ENCODE measurements around the gene TEX2. TPM values are rescaled to one million over a fixed set of nuclear protein-coding genes. Genes with fewer than 3 reads are reported as not detected.

TEX2 gene
- total and polyA plus RNA-seq, 2 donors (not counting 1 experiment from before 2014, with no cell fraction given) = 4.0 to 7.6 TPM

- no peak overlapping the region for H3K4me3 ChIP-seq (ENCODE audit: control extremely low read depth in 1 of 5, extremely low read depth in 1 of 5, insufficient read depth in 1 of 5, low read depth in 2 of 5, low read length in 4 of 5)
- no peaks in the 10 kb centered on the region for H3K27me3 ChIP-seq (replicated peaks in 1 of 4; ENCODE audit: control extremely low read depth in 1 of 4, control insufficient read depth in 3 of 4, insufficient read depth in 4 of 4, low read length in 3 of 4)
- H3K4me1 Mint-ChIP-seq = no peaks in the 10 kb centered on the region
- no peaks in the 10 kb centered on the region for H4K20me1 ChIP-seq (ENCODE audit: control insufficient read depth, insufficient read depth, low read length, poor library complexity, severe bottlenecking)
- H3K27ac ChIP-seq (ENCODE audit: low read length in 2 of 2) = no peak overlapping the region
- H3K4me2 ChIP-seq (replicated peaks; ENCODE audit: low read depth, low read length, poor library complexity, severe bottlenecking) = no peak overlapping the region
- no peaks in the 10 kb centered on the region for H3K9me3 Mint-ChIP-seq (ENCODE audit: insufficient read depth)
- H3K4me3 Mint-ChIP-seq = no peak overlapping the region
- no peaks in the 10 kb centered on the region for H3K4me1 ChIP-seq (ENCODE audit: control insufficient read depth in 2 of 2, insufficient read depth in 2 of 2, low read length in 2 of 2)
- no peaks in the 10 kb centered on the region for H3K36me3 ChIP-seq (replicated peaks in 1 of 2; ENCODE audit: control extremely low read depth in 1 of 2, control insufficient read depth in 1 of 2, extremely low read depth in 1 of 2, insufficient read depth in 2 of 2, low read length in 1 of 2)
- WGBS (ENCODE audit: insufficient coverage) = 95% methylated on average over 2 of the region's 2 CpGs
- no peak overlapping the region for H3K9ac ChIP-seq (ENCODE audit: low read length)
- DNase-seq (no peak), ATAC-seq (ENCODE audit: low read depth) (no peak)
- ChIA-PET CTCF (interaction anchor here (0.7 to 12.5 kb wide), 4 partner anchors 10 to 202 kb away, joined by 4 to 262 read pairs (median 22); partner anchors contain the start of gene DDX5), POLR2A (interaction anchor here (0.6 kb wide), 1 partner anchor 159 kb away, joined by 8 read pairs; no protein-coding TSS in a partner anchor)
- peaks cover 6% of the 10 kb centered on the region for H3K27me3 Mint-ChIP-seq
- H2AFZ ChIP-seq (ENCODE audit: insufficient read depth, low read depth, low read length, poor library complexity, severe bottlenecking) = no peak overlapping the region
- TF ChIP-seq EZH2 (IDR thresholded peaks at IDR 0.05; ENCODE audit: borderline replicate concordance, insufficient read depth, low read depth, low read length, poor library complexity, severe bottlenecking) (no peak), CTCF (IDR thresholded peaks at IDR 0.05) (no peak)
- intact Hi-C loops (cut with micrococcal nuclease) = no loop called here
- no peaks in the 10 kb centered on the region for H3K79me2 ChIP-seq (ENCODE audit: control insufficient read depth, insufficient read depth, low read length)
- no peaks in the 10 kb centered on the region for H3K9me3 ChIP-seq (ENCODE audit: control extremely low read depth in 1 of 3, control insufficient read depth in 2 of 3, insufficient read depth in 1 of 3, low read length in 2 of 3)
- no peak overlapping the region for H3K27ac Mint-ChIP-seq
Observed at GRCh38 chr17:64304551-64304950, 41.5 kb upstream of the TEX2 start.

GRCh38 chr17:64300699-64300965, 37.6 kb upstream of the TEX2 start:
- Histone ChIP-seq H3K9me3 (ENCODE audit: control extremely low read depth in 1 of 3, control insufficient read depth in 2 of 3, insufficient read depth in 1 of 3, low read length in 2 of 3) (no peaks in the 10 kb centered on the region), H3K27me3 (replicated peaks in 1 of 4; ENCODE audit: control extremely low read depth in 1 of 4, control insufficient read depth in 3 of 4, insufficient read depth in 4 of 4, low read length in 3 of 4) (no peaks in the 10 kb centered on the region), H4K20me1 (ENCODE audit: control insufficient read depth, insufficient read depth, low read length, poor library complexity, severe bottlenecking) (no peaks in the 10 kb centered on the region), H2AFZ (ENCODE audit: insufficient read depth, low read depth, low read length, poor library complexity, severe bottlenecking) (no peak overlapping the region), H3K4me1 (ENCODE audit: control insufficient read depth in 2 of 2, insufficient read depth in 2 of 2, low read length in 2 of 2) (no peaks in the 10 kb centered on the region), H3K36me3 (replicated peaks in 1 of 2; ENCODE audit: control extremely low read depth in 1 of 2, control insufficient read depth in 1 of 2, extremely low read depth in 1 of 2, insufficient read depth in 2 of 2, low read length in 1 of 2) (no peaks in the 10 kb centered on the region), H3K4me2 (replicated peaks; ENCODE audit: low read depth, low read length, poor library complexity, severe bottlenecking) (no peak overlapping the region), H3K4me3 (ENCODE audit: control extremely low read depth in 1 of 5, extremely low read depth in 1 of 5, insufficient read depth in 1 of 5, low read depth in 2 of 5, low read length in 4 of 5) (no peak overlapping the region), H3K79me2 (ENCODE audit: control insufficient read depth, insufficient read depth, low read length) (no peaks in the 10 kb centered on the region), H3K27ac (ENCODE audit: low read length in 2 of 2) (no peak overlapping the region), H3K9ac (ENCODE audit: low read length) (no peak overlapping the region)
- WGBS (ENCODE audit: insufficient coverage) = 92% methylated on average over 8 of the region's 8 CpGs
- Mint-ChIP-seq H3K27me3 (peaks cover 6% of the 10 kb centered on the region), H3K4me3 (no peak overlapping the region), H3K4me1 (no peaks in the 10 kb centered on the region), H3K9me3 (ENCODE audit: insufficient read depth) (no peaks in the 10 kb centered on the region), H3K27ac (no peak overlapping the region)
- POLR2A ChIA-PET = no interaction called here
- intact Hi-C loops (cut with micrococcal nuclease) = no loop called here
- DNase-seq (no peak), ATAC-seq (ENCODE audit: low read depth) (no peak)
- CTCF ChIA-PET = interaction anchor here (0.7 to 12.5 kb wide), 5 partner anchors 10 to 130 kb away, joined by 3 to 262 read pairs (median 3); no protein-coding TSS in a partner anchor
- no peak for TF ChIP-seq CTCF (IDR thresholded peaks at IDR 0.05)
- TF ChIP-seq EZH2 (IDR thresholded peaks at IDR 0.05; ENCODE audit: borderline replicate concordance, insufficient read depth, low read depth, low read length, poor library complexity, severe bottlenecking) = no peak
